HUES6 (cell line): Measurements from ENCODE around the gene UVRAG.

Source experiments
- H3K27ac ChIP-seq: 2 replicates; pipeline ENCODE4 v1.7.0; 2013; ENCODE audit warnings: low read depth, mild to moderate bottlenecking, low read length, inconsistent platforms
- H3K27me3 ChIP-seq: 2 replicates; pipeline ENCODE4 v1.6.1; 2013; ENCODE audit warnings: low read length; ENCODE audit not compliant: control insufficient read depth, insufficient read depth
- H3K36me3 ChIP-seq: 2 replicates; pipeline ENCODE4 v1.6.1; 2013; ENCODE audit warnings: low read length; ENCODE audit not compliant: control insufficient read depth, insufficient read depth
- H3K4me1 ChIP-seq: 2 replicates; pipeline ENCODE4 v1.6.1; 2013; ENCODE audit warnings: low read length; ENCODE audit not compliant: control insufficient read depth, insufficient read depth
- H3K4me3 ChIP-seq: 2 replicates; pipeline ENCODE4 v1.5.1; 2013; ENCODE audit warnings: low read depth, low read length
- H3K9ac ChIP-seq: one replicate; pipeline ENCODE4 v1.6.1; 2013; ENCODE audit warnings: mild to moderate bottlenecking, low read length
- H3K9me3 ChIP-seq: 2 replicates; pipeline ENCODE4 v1.6.1; 2013; ENCODE audit warnings: low read depth, low read length; ENCODE audit not compliant: control insufficient read depth, insufficient read depth

UVRAG gene

GRCh38 chr11:75797116-75797515, 17.9 kb upstream of the UVRAG start:
- Histone ChIP-seq H3K27ac (no peak overlapping the region), H3K4me3 (no peak overlapping the region), H3K9me3 (no peaks in the 10 kb centered on the region), H3K27me3 (no peaks in the 10 kb centered on the region), H3K9ac (no peak overlapping the region), H3K4me1 (no peaks in the 10 kb centered on the region; the same call in 1 of the 2 replicates), H3K36me3 (no peaks in the 10 kb centered on the region)

- Histone ChIP-seq H3K4me1 (no peaks in the 10 kb centered on the region; the same call in 1 of the 2 replicates), H3K9me3 (no peaks in the 10 kb centered on the region), H3K36me3 (no peaks in the 10 kb centered on the region), H3K9ac (no peak overlapping the region), H3K27me3 (no peaks in the 10 kb centered on the region), H3K27ac (no peak overlapping the region), H3K4me3 (no peak overlapping the region)
These were observed 17.2 kb upstream of the UVRAG start for GRCh38 chr11:75797792-75798191.

GRCh38 chr11:75800136-75800675, 14.8 kb upstream of the UVRAG start:
- no peaks in the 10 kb centered on the region for H3K9me3 ChIP-seq
- H3K9ac ChIP-seq, result no peak overlapping the region
- H3K4me1 ChIP-seq, result no peaks in the 10 kb centered on the region
- H3K36me3 ChIP-seq, result no peaks in the 10 kb centered on the region
- no peak overlapping the region for H3K4me3 ChIP-seq
- no peaks in the 10 kb centered on the region for H3K27me3 ChIP-seq
- H3K27ac ChIP-seq, result no peak overlapping the region

GRCh38 chr11:75800728-75801361, 14.2 kb upstream of the UVRAG start:
- no peak overlapping the region for H3K4me3 ChIP-seq
- H3K27ac ChIP-seq, result no peak overlapping the region
- no peaks in the 10 kb centered on the region for H3K4me1 ChIP-seq
- H3K36me3 ChIP-seq, result no peaks in the 10 kb centered on the region
- H3K9me3 ChIP-seq, result no peaks in the 10 kb centered on the region
- H3K9ac ChIP-seq, result no peak overlapping the region
- H3K27me3 ChIP-seq, result no peaks in the 10 kb centered on the region

- Histone ChIP-seq H3K27me3 (no peaks in the 10 kb centered on the region), H3K4me3 (no peak overlapping the region), H3K9ac (no peak overlapping the region), H3K36me3 (no peaks in the 10 kb centered on the region), H3K27ac (no peak overlapping the region), H3K4me1 (no peaks in the 10 kb centered on the region), H3K9me3 (no peaks in the 10 kb centered on the region)
These were observed 13.5 kb upstream of the UVRAG start for GRCh38 chr11:75801362-75802020.

GRCh38 chr11:75802021-75802912, 12.7 kb upstream of the UVRAG start:
- Histone ChIP-seq H3K4me1 (no peaks in the 10 kb centered on the region), H3K9ac (no peak overlapping the region), H3K9me3 (no peaks in the 10 kb centered on the region), H3K27ac (no peak overlapping the region), H3K36me3 (no peaks in the 10 kb centered on the region), H3K27me3 (no peaks in the 10 kb centered on the region), H3K4me3 (no peak overlapping the region)

- Histone ChIP-seq H3K27ac (no peak overlapping the region), H3K9ac (no peak overlapping the region), H3K4me1 (no peaks in the 10 kb centered on the region)
These were observed 11.8 kb upstream of the UVRAG start for GRCh38 chr11:75802913-75803820.

GRCh38 chr11:75809111-75809510, 5.9 kb upstream of the UVRAG start:
- no peak overlapping the region for H3K9ac ChIP-seq
- H3K36me3 ChIP-seq, result no peaks in the 10 kb centered on the region
- H3K27me3 ChIP-seq, result no peaks in the 10 kb centered on the region
- no peak overlapping the region for H3K4me3 ChIP-seq
- H3K4me1 ChIP-seq, result peaks cover 17% of the 10 kb centered on the region
- H3K27ac ChIP-seq, result no peak overlapping the region
- H3K9me3 ChIP-seq, result no peaks in the 10 kb centered on the region

More at GRCh38 chr11:75802913-75803820, 11.8 kb upstream of the UVRAG start:
- no peaks in the 10 kb centered on the region for H3K9me3 ChIP-seq
- H3K36me3 ChIP-seq, result no peaks in the 10 kb centered on the region
- no peaks in the 10 kb centered on the region for H3K27me3 ChIP-seq
- no peak overlapping the region for H3K4me3 ChIP-seq

- Histone ChIP-seq H3K9me3 (no peaks in the 10 kb centered on the region), H3K27ac (no peak overlapping the region), H3K36me3 (no peaks in the 10 kb centered on the region), H3K4me3 (no peak overlapping the region), H3K27me3 (no peaks in the 10 kb centered on the region), H3K4me1 (peaks cover 20% of the 10 kb centered on the region), H3K9ac (no peak overlapping the region)
These were observed 5.0 kb upstream of the UVRAG start for GRCh38 chr11:75809991-75810390.

GRCh38 chr11:75810637-75811390, 4.2 kb upstream of the UVRAG start:
- Histone ChIP-seq H3K27me3 (0 out of 2 replicates have a peak, but pooled peaks cover under 1% of the 10 kb centered on the region), H3K4me1 (peaks cover 20% of the 10 kb centered on the region), H3K9ac (no peak overlapping the region), H3K4me3 (no peak overlapping the region), H3K36me3 (no peaks in the 10 kb centered on the region), H3K9me3 (no peaks in the 10 kb centered on the region), H3K27ac (no peak overlapping the region)
